Measurements from ENCODE around the gene ATP2B2.

- TF ChIP-seq CTCF (IDR thresholded peaks at IDR 0.05) (no peak), POLR2A (IDR thresholded peaks at IDR 0.05) (no peak)
Measured at GRCh38 chr3:10397879-10398278, 107.5 kb downstream of the ATP2B2 start.

All from thyroid gland (tissue), 4 donors.